ENCODE data around the gene AXIN1. TPM values are rescaled to one million over a fixed set of nuclear protein-coding genes. Genes with fewer than 3 reads are reported as not detected.
A peak's percentile ranks its signal among the peaks of the same experiment; 100 is the strongest.
"Not testable (repeated sequence)": the region's sequence is repeated elsewhere in the genome, so short reads cannot be mapped to it uniquely, and the experiment has no call there.

Gene AXIN1
- total RNA-seq, 1 donor = 35.8 TPM

DNA sequence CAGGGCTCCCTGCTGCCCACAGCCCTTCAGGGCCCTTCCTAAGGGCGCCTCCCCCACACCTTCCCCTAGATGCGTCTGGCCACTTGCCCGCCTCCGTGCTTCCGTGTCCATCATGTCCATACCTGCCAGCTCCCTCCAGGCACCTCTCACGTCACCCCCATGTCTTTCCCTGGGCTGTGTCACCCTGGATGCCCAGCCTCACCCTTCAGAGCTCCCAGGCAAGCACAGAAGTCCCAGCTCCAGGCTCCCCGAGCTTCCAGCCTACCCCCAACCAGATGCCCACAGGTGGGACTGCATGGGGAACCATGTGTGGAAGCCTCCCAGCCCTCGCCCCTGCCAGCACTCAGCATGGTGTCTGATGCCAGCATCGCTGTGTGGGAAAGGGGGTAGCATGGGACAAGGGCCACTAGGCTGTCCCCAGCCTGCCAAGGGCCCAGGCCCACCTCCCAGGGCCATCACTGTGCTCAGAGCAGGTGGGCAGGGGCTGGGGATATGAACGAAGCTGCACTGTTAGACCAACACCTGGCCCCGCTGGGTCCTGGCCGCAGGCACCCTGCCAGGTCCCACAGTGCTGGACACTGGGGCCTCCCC lies 1.9 kb upstream of the AXIN1 start:
- peaks cover 52% of the 10 kb centered on the region for H3K4me1 ChIP-seq (ENCODE audit: insufficient read depth, low read length)
- H3K9me3 ChIP-seq (ENCODE audit: low read depth, low read length) = no peaks in the 10 kb centered on the region
- H3K27me3 ChIP-seq (ENCODE audit: insufficient read depth, low read length) = no peaks in the 10 kb centered on the region
- peak overlapping the region; percentile 24 for H3K4me3 ChIP-seq (ENCODE audit: low read length)

GRCh38 chr16:353404-354290 lies 1.1 kb upstream of the AXIN1 start:
- H3K4me3 ChIP-seq (ENCODE audit: low read length) = peak overlapping the region; percentile 21
- H3K4me1 ChIP-seq (ENCODE audit: insufficient read depth, low read length) = peaks cover 57% of the 10 kb centered on the region
- H3K27me3 ChIP-seq (ENCODE audit: insufficient read depth, low read length) = no peaks in the 10 kb centered on the region
- H3K9me3 ChIP-seq (ENCODE audit: low read depth, low read length) = no peaks in the 10 kb centered on the region

DNA sequence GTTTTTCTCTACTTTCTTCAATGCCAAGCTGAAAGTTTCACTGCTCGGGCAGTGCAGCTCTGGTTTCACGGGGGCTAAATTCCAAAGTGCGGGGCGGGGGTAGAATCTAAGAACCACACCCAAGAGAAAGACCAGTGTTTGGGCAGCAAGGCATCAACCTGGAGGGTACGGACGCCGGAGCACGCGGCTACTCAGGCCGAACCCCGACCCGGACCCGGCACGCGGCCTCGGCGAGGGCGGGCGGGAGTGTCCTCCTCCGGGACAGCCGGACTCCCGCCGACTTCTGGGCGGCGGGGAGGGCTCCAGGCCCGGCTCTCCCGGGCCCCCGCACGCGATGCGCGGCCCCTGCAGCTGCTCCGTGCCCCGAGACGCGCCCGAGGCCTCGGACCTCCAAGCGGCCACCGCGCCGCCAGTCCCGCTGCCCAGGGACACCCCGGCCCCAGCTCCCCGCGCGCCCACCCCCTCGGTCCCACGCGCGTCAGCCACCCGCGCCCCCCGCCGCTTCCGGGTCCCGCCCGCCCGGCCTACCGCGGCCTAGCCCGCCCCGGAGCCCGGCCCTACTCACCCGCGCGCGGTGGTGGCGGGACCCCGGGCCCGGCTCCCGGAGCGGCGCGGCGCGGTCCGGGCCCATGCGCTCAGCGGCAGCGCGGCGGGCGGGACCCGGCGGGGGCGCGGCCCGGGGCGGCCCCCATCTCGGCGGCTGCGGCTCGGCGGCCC lies 561 bp downstream of the AXIN1 start:
- Histone ChIP-seq H3K4me3 (ENCODE audit: low read length) (peak overlapping the region; percentile 50), H3K4me1 (ENCODE audit: insufficient read depth, low read length) (peaks cover 72% of the 10 kb centered on the region), H3K27me3 (ENCODE audit: insufficient read depth, low read length) (no peaks in the 10 kb centered on the region), H3K9me3 (ENCODE audit: low read depth, low read length) (no peaks in the 10 kb centered on the region)

GRCh38 chr16:350203-350602 lies 2.3 kb downstream of the AXIN1 start:
- no peak overlapping the region for H3K4me3 ChIP-seq (ENCODE audit: low read length)
- H3K4me1 ChIP-seq (ENCODE audit: insufficient read depth, low read length) = peaks cover 65% of the 10 kb centered on the region
- no peaks in the 10 kb centered on the region for H3K27me3 ChIP-seq (ENCODE audit: insufficient read depth, low read length)
- no peaks in the 10 kb centered on the region for H3K9me3 ChIP-seq (ENCODE audit: low read depth, low read length)

- no peaks in the 10 kb centered on the region for H3K27me3 ChIP-seq (ENCODE audit: insufficient read depth, low read length)
Observed at GRCh38 chr16:349211-349610, 3.3 kb downstream of the AXIN1 start.

DNA sequence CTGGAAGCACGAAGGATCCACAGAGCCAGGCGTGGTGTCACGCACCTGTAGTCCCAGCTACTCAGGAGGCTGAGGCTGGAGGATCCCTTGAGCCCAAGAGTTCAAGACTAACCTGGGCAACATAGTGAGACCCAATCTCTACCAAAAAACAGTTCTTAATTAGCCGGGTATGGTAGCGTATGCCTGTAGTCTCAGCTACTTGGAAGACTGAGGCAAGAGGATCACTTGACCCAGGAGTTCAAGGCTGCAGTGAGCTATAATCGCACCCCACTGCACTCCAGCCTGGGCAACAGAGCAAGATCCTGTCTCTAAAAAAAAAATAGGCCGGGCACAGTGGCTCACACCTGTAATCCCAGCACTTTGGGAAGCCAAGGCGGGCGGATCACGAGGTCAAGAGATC lies 4.0 kb downstream of the AXIN1 start:
- H3K9me3 ChIP-seq (ENCODE audit: low read depth, low read length); H3K4me3 ChIP-seq (ENCODE audit: low read length); H3K27me3 ChIP-seq (ENCODE audit: insufficient read depth, low read length): not testable (repeated sequence)
- H3K4me1 ChIP-seq (ENCODE audit: insufficient read depth, low read length) = peaks cover 55% of the 10 kb centered on the region

More at GRCh38 chr16:349211-349610, 3.3 kb downstream of the AXIN1 start:
- Histone ChIP-seq H3K4me1 (ENCODE audit: insufficient read depth, low read length) (peaks cover 56% of the 10 kb centered on the region), H3K9me3 (ENCODE audit: low read depth, low read length) (no peaks in the 10 kb centered on the region), H3K4me3 (ENCODE audit: low read length) (no peak overlapping the region)

DNA sequence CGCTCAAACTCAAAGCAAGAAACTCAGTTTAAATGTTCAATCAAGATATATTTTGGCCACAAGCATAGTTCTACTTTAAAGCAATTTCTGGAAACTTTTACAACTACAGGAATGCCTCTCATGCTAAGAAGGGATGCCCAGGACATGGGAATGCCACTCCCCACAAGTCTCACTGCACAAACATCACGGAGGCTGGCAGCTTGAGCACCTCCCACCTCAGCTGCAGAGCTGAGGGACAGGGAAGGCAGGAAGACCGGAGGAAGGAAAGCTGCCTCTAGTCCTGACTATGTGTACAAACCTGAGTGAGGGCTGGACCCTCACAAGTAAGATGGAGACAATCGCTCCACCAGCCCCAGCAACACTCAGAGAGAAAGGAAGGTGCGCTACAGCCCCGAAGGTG lies 5.3 kb downstream of the AXIN1 start:
- Histone ChIP-seq H3K27me3 (ENCODE audit: insufficient read depth, low read length) (no peaks in the 10 kb centered on the region), H3K4me3 (ENCODE audit: low read length) (no peak overlapping the region), H3K9me3 (ENCODE audit: low read depth, low read length) (no peaks in the 10 kb centered on the region), H3K4me1 (ENCODE audit: insufficient read depth, low read length) (peaks cover 63% of the 10 kb centered on the region)

DNA sequence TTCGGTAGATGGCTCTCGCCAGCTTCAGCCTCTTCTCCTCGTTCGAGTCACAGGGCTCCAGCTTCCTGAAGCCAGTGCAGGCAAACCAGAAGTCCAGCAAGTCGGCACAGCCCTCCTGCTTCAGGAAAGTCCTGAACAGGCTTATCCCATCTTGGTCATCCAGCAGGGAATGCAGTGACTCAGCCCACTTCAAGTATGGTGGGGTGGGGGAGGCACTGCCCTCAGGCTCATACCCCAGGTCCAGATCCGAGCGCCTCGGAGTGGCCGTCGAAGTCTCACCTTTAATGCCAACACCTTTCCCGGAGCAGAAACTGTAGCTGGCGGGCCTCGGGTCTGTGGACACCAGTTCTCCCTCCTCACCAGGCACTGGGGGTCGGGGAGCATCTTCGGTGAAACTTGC lies 5.9 kb downstream of the AXIN1 start:
- no peaks in the 10 kb centered on the region for H3K9me3 ChIP-seq (ENCODE audit: low read depth, low read length)
- H3K4me3 ChIP-seq (ENCODE audit: low read length) = no peak overlapping the region
- H3K4me1 ChIP-seq (ENCODE audit: insufficient read depth, low read length) = peaks cover 61% of the 10 kb centered on the region
- no peaks in the 10 kb centered on the region for H3K27me3 ChIP-seq (ENCODE audit: insufficient read depth, low read length)

GRCh38 chr16:345772-346171 lies 6.8 kb downstream of the AXIN1 start:
- no peak overlapping the region for H3K4me3 ChIP-seq (ENCODE audit: low read length)
- peaks cover 60% of the 10 kb centered on the region for H3K4me1 ChIP-seq (ENCODE audit: insufficient read depth, low read length)
- no peaks in the 10 kb centered on the region for H3K27me3 ChIP-seq (ENCODE audit: insufficient read depth, low read length)
- no peaks in the 10 kb centered on the region for H3K9me3 ChIP-seq (ENCODE audit: low read depth, low read length)

GRCh38 chr16:342455-343213 lies 9.9 kb downstream of the AXIN1 start:
- peaks cover 65% of the 10 kb centered on the region for H3K4me1 ChIP-seq (ENCODE audit: insufficient read depth, low read length)
- H3K9me3 ChIP-seq (ENCODE audit: low read depth, low read length) = no peaks in the 10 kb centered on the region
- H3K27me3 ChIP-seq (ENCODE audit: insufficient read depth, low read length) = no peaks in the 10 kb centered on the region
- H3K4me3 ChIP-seq (ENCODE audit: low read length) = no peak overlapping the region

DNA sequence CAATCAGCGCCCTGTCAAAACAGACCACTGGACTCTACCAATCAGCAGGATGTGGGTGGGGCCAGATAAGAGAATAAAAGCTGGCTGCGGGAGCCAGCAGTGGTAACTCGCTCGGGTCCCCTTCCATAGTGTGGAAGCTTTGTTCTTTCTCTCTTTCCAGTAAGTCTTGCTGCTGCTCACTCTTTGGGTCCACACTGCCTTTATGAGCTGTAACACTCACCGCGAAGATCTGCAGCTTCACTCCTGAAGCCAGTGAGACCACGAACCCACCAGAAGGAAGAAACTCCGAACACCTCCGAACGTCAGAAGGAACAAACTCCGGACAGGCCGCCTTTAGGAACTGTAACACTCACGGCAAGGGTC lies 10.6 kb downstream of the AXIN1 start:
- not testable (repeated sequence) for H3K9me3 ChIP-seq (ENCODE audit: low read depth, low read length); H3K4me3 ChIP-seq (ENCODE audit: low read length); H3K27me3 ChIP-seq (ENCODE audit: insufficient read depth, low read length)
- H3K4me1 ChIP-seq (ENCODE audit: insufficient read depth, low read length) = peaks cover 65% of the 10 kb centered on the region

- H3K9me3 ChIP-seq (ENCODE audit: low read depth, low read length); H3K4me3 ChIP-seq (ENCODE audit: low read length); H3K27me3 ChIP-seq (ENCODE audit: insufficient read depth, low read length): not testable (repeated sequence)
- peaks cover 71% of the 10 kb centered on the region for H3K4me1 ChIP-seq (ENCODE audit: insufficient read depth, low read length)
Observed at GRCh38 chr16:341095-341973, 11.2 kb downstream of the AXIN1 start.

DNA sequence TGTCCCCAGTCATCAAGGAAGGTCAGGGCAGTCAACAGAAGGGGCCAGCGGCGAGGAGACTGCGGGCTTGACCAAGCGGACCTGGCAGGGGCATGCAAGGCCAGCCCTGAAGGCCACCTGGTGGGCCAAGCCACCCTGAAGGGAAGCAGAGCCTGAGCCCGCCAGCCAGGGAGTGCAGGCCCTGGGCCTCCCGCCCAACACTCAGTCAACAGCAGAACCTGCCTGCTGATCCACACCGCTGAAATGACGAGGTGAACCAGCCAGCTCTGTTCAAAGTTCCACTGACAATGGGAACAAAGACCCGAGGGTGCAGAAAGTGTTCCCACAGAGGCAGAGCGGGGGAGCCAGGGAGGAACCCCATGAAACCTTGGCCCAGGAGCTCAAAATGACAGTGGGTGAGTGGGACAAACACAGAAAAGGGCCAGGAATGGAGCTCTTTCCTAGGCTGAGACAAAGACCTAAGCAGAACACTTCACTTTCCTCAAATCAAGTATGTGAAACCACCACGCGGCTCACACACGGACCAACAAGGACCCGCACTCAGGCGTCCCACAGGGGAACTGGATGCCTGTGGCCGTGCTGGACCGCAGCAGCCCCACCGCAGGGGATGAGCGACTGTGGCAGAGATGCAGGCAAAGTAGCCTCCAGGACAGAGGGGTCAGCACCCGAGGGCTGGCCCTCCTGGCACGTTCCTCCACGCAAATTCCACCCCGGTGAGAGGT lies 12.0 kb downstream of the AXIN1 start:
- Histone ChIP-seq H3K27me3 (ENCODE audit: insufficient read depth, low read length) (no peaks in the 10 kb centered on the region), H3K4me1 (ENCODE audit: insufficient read depth, low read length) (peaks cover 75% of the 10 kb centered on the region), H3K9me3 (ENCODE audit: low read depth, low read length) (no peaks in the 10 kb centered on the region), H3K4me3 (ENCODE audit: low read length) (no peak overlapping the region)

GRCh38 chr16:339680-340079 lies 12.8 kb downstream of the AXIN1 start:
- Histone ChIP-seq H3K27me3 (ENCODE audit: insufficient read depth, low read length) (no peaks in the 10 kb centered on the region), H3K4me1 (ENCODE audit: insufficient read depth, low read length) (peaks cover 81% of the 10 kb centered on the region), H3K4me3 (ENCODE audit: low read length) (no peak overlapping the region), H3K9me3 (ENCODE audit: low read depth, low read length) (no peaks in the 10 kb centered on the region)
